GM12865 (cell line): Measurements from ENCODE around the gene CDCA7L.
"Not testable (repeated sequence)": the region's sequence is repeated elsewhere in the genome, so short reads cannot be mapped to it uniquely, and the experiment has no call there.

Source experiments
- DNase-seq: peaks from one replicate; pipeline ENCODE4 v3.0.0; 2010; ENCODE audit warnings: low read depth
- H3K4me3 ChIP-seq: 2 replicates; pipeline ENCODE4 v1.5.1; 2011; ENCODE audit warnings: mild to moderate bottlenecking, low read depth, low read length, control low read depth
- CTCF ChIP-seq: IDR thresholded peaks from 2 replicates; pipeline ENCODE4 v1.5.1; 2011; ENCODE audit warnings: low read length, control low read depth, low read depth, inconsistent platforms; ENCODE audit not compliant: insufficient read depth; ENCODE audit errors: missing control alignments

Gene CDCA7L

GRCh38 chr7:21883069-21883468 is 62.6 kb downstream of the CDCA7L start:
- no peak for TF ChIP-seq CTCF
- no peak for DNase-seq
- no peak overlapping the region for H3K4me3 ChIP-seq

- no peak for TF ChIP-seq CTCF
- H3K4me3 ChIP-seq, result no peak overlapping the region
- no peak for DNase-seq
These were observed 75.8 kb downstream of the CDCA7L start for GRCh38 chr7:21869785-21870402.

DNA sequence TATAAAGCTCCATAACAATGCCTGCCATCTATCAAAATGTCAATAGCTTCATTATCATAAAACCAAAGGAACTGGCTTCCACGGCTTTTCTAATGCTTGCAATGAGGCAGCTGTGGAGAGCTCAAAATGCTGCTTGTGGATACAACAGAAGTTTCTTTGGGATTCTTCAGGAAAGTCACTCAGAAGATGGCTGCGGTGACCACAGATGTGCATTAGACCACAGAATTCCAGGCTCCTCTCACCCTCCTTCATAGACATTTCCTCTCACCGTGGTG is 77.2 kb downstream of the CDCA7L start:
- TF ChIP-seq CTCF, result no peak
- no peak overlapping the region for H3K4me3 ChIP-seq
- no peak for DNase-seq

GRCh38 chr7:21867816-21868575 is 77.7 kb downstream of the CDCA7L start:
- no peak for DNase-seq
- TF ChIP-seq CTCF, result no peak
- no peak overlapping the region for H3K4me3 ChIP-seq

- TF ChIP-seq CTCF, result no peak
- no peak for DNase-seq
- no peak overlapping the region for H3K4me3 ChIP-seq
These were observed 78.5 kb downstream of the CDCA7L start for GRCh38 chr7:21867226-21867625.

GRCh38 chr7:21866731-21867130 is 79.0 kb downstream of the CDCA7L start:
- no peak overlapping the region for H3K4me3 ChIP-seq
- no peak for DNase-seq
- TF ChIP-seq CTCF, result no peak

GRCh38 chr7:21865631-21866204 is 80.0 kb downstream of the CDCA7L start:
- not testable (repeated sequence) for H3K4me3 ChIP-seq, DNase-seq
